CD4-positive, alpha-beta T cell treated with Interleukin-17A for 4 hours (primary cell): Measurements from ENCODE around the gene HIP1.
"Not testable (repeated sequence)": the region's sequence is repeated elsewhere in the genome, so short reads cannot be mapped to it uniquely, and the experiment has no call there.

Experiments
- DNase-seq: peaks from one replicate; pipeline ENCODE4 v3.0.0-alpha.2; 2020; ENCODE audit warnings: mixed read lengths

The HIP1 gene

GRCh38 chr7:75738604-75738974 lies at the start of gene HIP1:
HIP1 (minus strand) TSS chr7:75738941; CDS start chr7:75738920, 21 bp downstream.
- DNase-seq = no peak

GRCh38 chr7:75788154-75788847 lies 49.6 kb upstream of the HIP1 start:
- DNase-seq = not testable (repeated sequence)

GRCh38 chr7:75783058-75783457 lies 44.3 kb upstream of the HIP1 start:
- DNase-seq = not testable (repeated sequence)

DNA sequence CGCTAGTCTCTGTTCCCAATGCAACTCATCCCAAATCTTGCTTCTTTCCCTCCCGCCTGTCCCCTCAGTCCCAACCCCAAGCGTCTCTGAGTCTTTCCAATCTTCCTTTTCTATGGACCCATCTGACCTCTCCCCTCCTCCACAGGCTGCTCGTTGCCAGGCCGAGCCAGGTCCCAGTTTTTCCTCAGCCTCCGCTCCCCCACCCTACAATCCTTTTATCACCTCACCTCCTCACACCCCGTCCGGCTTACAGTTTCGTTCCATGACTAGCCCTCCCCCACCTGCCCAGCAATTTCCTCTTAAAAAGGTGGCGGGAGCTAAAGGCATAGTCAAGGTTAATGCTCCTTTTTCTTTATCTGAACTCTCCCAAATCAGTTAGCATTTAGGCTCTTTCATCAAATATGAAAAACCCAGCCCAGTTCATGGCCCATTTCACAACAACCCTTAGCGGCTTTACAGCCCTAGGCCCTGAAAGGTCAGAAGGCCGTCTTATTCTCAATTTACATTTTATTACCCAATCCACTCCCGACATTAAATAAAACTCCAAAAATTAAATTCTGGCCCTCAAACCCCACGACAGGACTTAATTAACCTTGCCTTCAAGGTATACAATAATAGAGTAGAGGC lies 42.0 kb upstream of the HIP1 start:
- not testable (repeated sequence) for DNase-seq

DNA sequence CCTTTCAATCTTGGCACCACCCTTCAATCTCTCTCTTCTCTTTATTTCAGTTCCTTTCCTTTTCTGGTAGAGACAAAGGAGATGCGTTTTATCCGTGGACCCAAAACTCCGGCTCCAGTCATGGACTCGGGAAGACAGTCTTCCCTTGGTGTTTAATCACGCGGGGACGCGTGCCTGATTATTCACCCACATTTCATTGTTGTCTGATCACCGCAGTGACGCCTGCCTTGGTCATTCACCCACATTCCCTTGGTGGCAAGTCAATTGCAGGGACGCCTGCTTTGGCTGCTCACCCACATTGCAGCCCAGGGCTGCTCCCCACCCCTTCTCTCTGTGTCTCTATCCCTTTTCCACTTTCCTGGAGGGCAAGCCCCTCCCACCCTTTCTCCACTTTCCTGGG lies 40.8 kb upstream of the HIP1 start:
- not testable (repeated sequence) for DNase-seq

DNA sequence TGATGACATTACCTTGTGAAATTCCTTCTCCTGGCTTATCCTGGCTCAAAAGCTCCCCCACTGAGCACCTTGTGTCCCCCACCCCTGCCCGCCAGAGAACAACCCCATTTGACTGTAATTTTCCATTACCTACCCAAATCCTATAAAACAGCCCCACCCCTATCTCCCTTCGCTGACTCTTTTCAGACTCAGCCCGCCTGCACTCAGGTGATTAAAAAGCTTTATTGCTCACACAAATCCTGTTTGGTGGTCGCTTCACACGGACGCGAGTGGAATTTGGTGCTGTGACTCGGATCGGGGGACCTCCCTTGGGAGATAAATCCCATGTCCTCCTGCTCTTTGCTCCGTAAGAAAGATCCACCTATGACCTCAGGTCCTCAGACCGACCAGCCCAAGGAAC lies 40.3 kb upstream of the HIP1 start:
- not testable (repeated sequence) for DNase-seq

DNA sequence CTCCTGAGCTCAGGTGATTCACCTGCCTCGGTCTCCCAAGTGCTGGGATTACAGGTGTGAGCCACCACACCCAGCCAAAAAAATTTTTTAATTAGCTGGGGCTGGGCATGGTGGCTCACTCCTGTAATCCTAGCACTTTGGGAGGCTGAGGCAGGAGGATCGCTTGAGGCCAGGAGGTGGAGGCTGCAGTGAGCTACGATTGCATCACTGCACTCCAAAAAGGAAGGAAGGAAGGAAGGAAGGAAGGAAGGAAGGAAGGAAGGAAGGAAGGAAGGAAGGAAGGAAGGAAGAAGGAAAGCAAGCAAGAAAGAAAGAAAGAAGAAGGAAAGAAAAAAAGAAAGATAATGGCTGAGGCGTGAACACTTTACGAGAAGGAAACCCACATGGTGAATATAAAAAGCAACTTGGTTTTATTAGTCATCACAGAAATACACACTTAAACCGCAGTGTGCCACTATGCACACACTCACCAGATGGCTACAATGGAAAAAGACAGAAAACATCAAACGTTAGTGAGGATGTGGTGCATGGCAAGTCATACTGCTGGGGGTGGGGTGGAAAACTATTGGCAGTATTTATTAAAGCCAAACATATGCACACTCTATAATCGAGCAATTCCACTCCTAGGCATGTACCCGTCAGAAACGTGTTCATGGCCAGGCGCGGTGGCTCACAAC lies 37.7 kb upstream of the HIP1 start:
- peak; percentile 53 for DNase-seq

DNA sequence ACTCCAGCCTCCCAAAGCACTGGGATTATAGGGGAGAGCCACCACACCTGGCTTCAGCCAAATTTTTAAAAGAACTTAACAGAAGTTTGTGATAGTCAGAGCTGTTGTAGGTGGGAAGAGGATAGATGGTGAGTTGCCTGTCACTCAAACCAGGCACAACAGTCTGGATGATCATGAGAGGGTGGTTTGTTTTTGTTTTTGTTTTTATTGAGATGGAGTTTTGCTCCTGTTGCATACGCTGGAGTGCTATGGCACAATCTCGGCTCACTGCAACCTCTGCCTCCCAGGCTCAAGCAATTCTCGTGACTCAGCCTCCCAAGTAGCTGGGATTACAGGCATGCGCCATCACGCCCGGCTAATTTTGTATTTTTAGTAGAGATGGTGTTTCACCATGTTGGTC lies 35.2 kb upstream of the HIP1 start:
- not testable (repeated sequence) for DNase-seq

- DNase-seq = no peak
Measured at GRCh38 chr7:75772081-75773077, 33.6 kb upstream of the HIP1 start, which contains the start of gene CCL26. CCL26 (minus strand) TSS chr7:75772211; CDS start chr7:75772176, 35 bp downstream.

- no peak for DNase-seq
Measured at GRCh38 chr7:75771224-75771623, 32.5 kb upstream of the HIP1 start.

DNA sequence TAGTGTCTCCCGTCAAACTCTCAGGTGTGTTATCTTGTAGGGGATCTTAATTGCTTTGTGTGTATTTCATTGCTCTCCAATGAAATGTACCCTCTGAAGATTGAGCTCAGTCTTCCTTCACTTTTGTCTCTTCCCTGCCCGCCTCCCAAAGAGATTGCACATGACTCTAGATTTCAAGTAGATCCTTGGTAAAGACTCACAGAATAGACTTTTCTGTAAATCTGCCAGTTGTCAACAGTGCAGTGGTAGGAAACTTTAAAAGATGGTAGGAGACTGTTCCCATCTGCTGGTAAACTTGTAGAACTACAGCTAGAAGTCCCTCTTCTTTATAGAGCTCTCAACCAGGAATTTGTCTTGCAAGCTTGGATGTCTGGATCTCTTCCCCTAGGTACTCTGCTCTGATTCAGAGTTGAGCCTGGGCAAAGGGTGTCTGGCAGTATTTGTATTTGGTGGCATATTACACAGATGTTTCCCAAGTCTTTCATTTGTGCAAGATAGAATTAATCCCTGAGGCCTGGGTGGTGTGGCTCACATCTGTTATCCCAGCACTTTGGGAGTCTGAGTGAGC lies 23.7 kb upstream of the HIP1 start:
- DNase-seq = no peak

DNA sequence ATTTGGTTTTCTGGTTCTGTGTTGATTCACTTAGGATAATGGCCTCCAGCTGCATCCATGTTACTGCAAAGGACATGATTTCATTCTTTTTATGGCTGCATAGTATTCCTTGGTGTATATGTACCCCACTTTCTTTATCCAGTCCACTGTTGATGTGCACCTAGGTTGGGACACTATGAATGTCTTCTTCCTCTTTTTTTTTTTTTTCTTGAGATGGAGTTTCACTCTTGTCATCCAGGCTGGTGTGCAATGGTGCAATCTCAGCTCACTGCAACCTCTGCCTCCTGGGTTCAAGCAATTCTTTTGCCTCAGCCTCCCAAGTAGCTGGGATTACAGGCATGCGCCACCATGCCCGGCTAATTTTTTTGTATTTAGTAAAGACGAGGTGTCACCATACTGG lies 23.1 kb upstream of the HIP1 start:
- DNase-seq = not testable (repeated sequence)

- no peak for DNase-seq
Measured at GRCh38 chr7:75758491-75758890, 19.8 kb upstream of the HIP1 start.

GRCh38 chr7:75757860-75758259 lies 19.1 kb upstream of the HIP1 start:
- no peak for DNase-seq

DNA sequence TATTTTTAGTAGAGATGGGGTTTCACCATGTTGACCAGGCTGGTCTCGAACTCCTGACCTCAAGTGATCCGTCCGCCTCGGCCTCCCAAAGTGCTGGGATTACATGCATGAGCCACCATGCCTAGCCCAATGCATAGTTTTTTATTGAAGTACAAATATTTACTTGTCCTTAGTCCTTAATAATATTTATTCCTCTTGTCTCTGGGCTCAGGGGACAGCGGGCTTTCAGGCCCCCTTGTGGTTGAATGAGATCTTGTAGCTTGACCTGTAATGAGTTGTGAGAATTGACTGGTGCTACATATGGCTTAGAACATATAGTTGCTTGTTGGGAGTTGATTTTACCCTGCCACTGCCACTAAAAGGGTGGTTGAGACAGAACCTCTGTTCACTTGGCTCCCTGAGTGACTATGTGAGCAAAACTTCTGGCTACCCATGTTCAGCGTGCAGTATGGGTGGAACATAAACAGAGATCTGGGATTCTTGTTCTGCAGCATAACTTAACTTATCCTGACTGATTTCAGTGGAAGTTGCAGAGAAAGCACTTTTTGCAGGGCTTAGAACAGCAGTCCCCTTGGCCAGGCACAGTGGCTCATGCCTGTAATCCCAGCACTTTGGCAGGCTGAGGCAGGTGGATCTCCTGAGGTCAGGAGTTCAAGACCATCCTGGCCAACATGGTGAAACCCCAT lies 18.4 kb upstream of the HIP1 start:
- no peak for DNase-seq

GRCh38 chr7:75756206-75756990 lies 17.7 kb upstream of the HIP1 start:
- no peak for DNase-seq

DNA sequence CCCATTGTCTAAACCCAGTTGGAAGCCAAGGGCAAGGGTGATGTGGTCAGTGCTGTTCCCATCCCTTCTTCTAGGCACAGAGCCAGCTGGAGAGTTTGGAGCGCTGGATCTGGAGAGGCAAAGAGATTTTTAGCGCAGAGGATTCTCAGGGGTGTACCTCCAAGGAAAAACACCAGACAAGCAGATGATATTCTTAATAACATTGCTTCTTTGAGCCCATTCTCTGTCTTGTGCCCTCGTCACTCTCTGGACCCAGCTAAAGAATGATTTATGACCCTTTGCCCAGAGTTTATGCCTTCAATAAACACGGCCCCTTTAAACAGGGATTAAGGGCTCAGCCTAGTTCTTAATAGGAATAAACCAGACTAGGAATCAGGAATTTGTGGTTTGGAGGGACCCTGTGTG lies 4.7 kb upstream of the HIP1 start:
- DNase-seq = no peak

DNA sequence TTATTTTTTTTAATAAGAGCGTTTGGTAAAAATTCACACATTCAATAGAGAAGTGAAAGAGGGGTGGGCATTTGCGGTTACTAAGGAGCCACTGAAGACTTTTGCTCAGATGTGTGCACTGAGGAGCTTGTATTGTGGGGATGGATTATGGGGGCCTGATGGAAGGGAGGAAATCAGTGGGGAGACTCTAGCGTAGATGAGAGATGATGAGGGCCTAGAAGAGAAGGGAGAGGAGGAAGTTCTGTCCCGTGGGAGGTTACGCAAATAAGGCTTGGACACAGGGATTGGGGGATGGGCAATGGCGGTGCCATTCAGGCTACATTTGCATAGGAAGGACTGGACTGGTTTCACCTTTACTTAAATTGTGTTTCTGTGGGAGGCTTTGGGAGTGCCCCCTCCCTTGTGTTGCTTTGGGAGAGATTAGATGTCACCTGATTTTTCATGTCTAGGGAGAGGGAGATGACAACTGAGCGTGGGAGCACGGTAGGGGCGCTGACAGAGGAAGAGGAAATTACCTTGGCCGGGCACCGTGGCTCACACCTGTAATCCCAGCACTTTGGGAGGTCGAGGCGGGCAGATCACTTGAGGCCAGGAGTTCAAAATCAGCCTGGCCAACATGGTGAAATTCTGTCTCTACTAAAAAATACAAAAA lies 2.2 kb upstream of the HIP1 start:
- no peak for DNase-seq

DNA sequence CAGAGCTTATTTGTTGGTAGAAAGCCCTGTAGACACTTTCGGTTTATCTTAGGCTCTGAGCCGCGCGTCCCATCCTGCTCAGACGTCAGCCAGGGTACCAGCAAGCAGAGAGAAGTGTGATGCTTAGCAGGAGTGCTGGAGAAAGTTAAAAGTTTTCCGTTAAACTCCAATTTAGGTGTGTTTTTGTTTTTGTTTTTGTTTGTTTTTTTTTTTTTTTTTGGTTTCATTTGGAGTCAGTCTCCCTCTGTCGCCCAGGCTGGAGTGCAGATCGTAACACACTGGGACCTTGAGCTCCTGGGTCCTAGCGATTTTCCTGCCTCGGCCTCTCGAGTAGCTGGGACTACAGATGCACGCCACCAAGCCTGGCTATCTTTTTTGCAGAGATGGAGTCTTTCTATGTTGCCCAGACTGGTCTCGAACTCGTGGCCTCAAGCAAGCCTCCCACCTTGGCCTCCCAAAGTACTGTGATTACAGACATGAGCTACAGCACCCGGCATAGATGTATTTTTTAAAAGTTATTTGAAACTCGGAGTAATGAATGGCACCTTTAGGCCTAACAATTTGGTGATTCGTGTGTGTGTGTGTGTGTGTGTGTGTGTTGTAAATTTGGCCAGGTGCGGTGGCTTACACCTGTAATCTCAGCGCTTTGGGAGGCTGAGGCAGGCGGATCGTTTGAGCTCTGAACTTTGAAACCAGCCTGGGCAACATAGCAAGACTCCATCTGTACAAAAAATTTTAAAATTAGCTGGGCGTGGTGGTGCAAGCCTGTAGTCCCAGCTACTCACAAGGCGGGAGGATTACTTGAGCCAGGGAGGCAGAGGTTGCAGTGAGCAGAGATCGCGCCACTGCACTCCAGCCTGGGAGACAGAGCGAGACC lies 1.3 kb upstream of the HIP1 start:
- DNase-seq = no peak
